H1 (cell line): ENCODE results near the gene FPR3. TPM values are rescaled to one million over a fixed set of nuclear protein-coding genes. Genes with fewer than 3 reads are reported as not detected.

Experiments
- SRF ChIP-seq: IDR thresholded peaks from 2 replicates; pipeline ENCODE4 v1.6.1; 2011; ENCODE audit warnings: mild to moderate bottlenecking, low read depth, low read length, moderate library complexity
- TEAD4 ChIP-seq: IDR thresholded peaks from 2 replicates; pipeline ENCODE4 v1.6.1; 2012; ENCODE audit warnings: low read depth, low read length, inconsistent platforms, mixed read lengths
- ZNF274 ChIP-seq: IDR thresholded peaks from 2 replicates; pipeline ENCODE4 v1.7.0; 2012; ENCODE audit warnings: low read length, borderline replicate concordance; ENCODE audit errors: extremely low read depth
- polyA plus RNA-seq, 7 experiments: library from polyadenylated mRNA; depleted of rRNA in 3 of 7; stranded (reverse) in 5 of 7; unstranded in 2 of 7; fragments of >200 nt in 5 of 7; fragments of 200-250 nt in 2 of 7; gene quantifications; 1 replicate in 5 of 7; 2 replicates in 1 of 7; 4 replicates in 1 of 7; pipeline versions ENCODE4 v1.2.1 to v1.2.3, GENCODE V29; 2011 to 2013; ENCODE audit warnings: missing spikeins in 2 of 7, mixed read lengths in 2 of 7
- total RNA-seq: library from RNA; stranded (reverse); fragmentation: NEBNext Ultra II Directional; extraction: Animal tissue kit (Norgen Biotek cat#: 25700); gene quantifications from 2 replicates; pipeline ENCODE4 v1.2.1, GENCODE V29; 2021

The FPR3 gene
- total and polyA plus RNA-seq, 2 of the 8 experiments (the other 6 are each of a cell fraction or from before 2014, with no cell fraction given) = not detected

GRCh38 chr19:51746731-51747130, 48.2 kb upstream of the FPR3 start (continued):
- TF ChIP-seq TEAD4 (no peak), SRF (no peak), ZNF274 (no peak)
